Trophoblast cell (in vitro differentiated cells and primary cell): ENCODE measurements around the gene IFT52.

Source experiments
- DNase-seq, 2 donors: peaks; one replicate each; pipeline ENCODE4 v3.0.0-alpha.2; 2016
- H2AFZ ChIP-seq: 2 replicates; pipeline ENCODE4 v1.6.1; 2013; ENCODE audit warnings: low read length, moderate library complexity, mild to moderate bottlenecking; ENCODE audit not compliant: insufficient read depth, poor library complexity
- H2AK5ac ChIP-seq: 2 replicates; pipeline ENCODE4 v1.6.1; 2013; ENCODE audit warnings: mild to moderate bottlenecking, low read length
- H2BK120ac ChIP-seq: 2 replicates; pipeline ENCODE4 v1.6.1; 2013; ENCODE audit warnings: low read length, mild to moderate bottlenecking, moderate library complexity; ENCODE audit not compliant: insufficient read depth, poor library complexity
- H2BK12ac ChIP-seq: 2 replicates; pipeline ENCODE4 v1.6.1; 2013; ENCODE audit warnings: mild to moderate bottlenecking, low read length, moderate library complexity
- H2BK5ac ChIP-seq: 2 replicates; pipeline ENCODE4 v1.6.1; 2013; ENCODE audit warnings: low read length, low read depth, moderate library complexity, mild to moderate bottlenecking; ENCODE audit not compliant: poor library complexity
- H3K14ac ChIP-seq: 2 replicates; pipeline ENCODE4 v1.6.1; 2013; ENCODE audit warnings: mild to moderate bottlenecking, low read length
- H3K18ac ChIP-seq: 2 replicates; pipeline ENCODE4 v1.6.1; 2013; ENCODE audit warnings: mild to moderate bottlenecking, low read length
- H3K23ac ChIP-seq: 2 replicates; pipeline ENCODE4 v1.6.1; 2013; ENCODE audit warnings: low read length
- H3K27ac ChIP-seq: 2 replicates; pipeline ENCODE4 v1.5.1; 2013; ENCODE audit warnings: low read depth, mild to moderate bottlenecking, inconsistent platforms, low read length, moderate library complexity
- H3K27me3 ChIP-seq: 2 replicates; pipeline ENCODE4 v1.6.1; 2013; ENCODE audit warnings: inconsistent platforms, mild to moderate bottlenecking, low read length, moderate library complexity; ENCODE audit not compliant: insufficient read depth
- H3K36me3 ChIP-seq, 2 experiments: 1 replicate in 1 of 2; 2 replicates in 1 of 2; pipeline ENCODE4 v1.6.1; 2013; ENCODE audit warnings: low read length in 2 of 2, mild to moderate bottlenecking in 2 of 2, moderate library complexity in 1 of 2; ENCODE audit not compliant: insufficient read depth in 2 of 2, control insufficient read depth in 1 of 2
- H3K4ac ChIP-seq: 2 replicates; pipeline ENCODE4 v1.6.1; 2013; ENCODE audit warnings: low read depth, mild to moderate bottlenecking, low read length, moderate library complexity
- H3K4me1 ChIP-seq, 2 experiments: 1 replicate in 1 of 2; 2 replicates in 1 of 2; pipeline ENCODE4 v1.6.1; 2013; ENCODE audit warnings: low read length in 2 of 2, mild to moderate bottlenecking in 2 of 2, moderate library complexity in 1 of 2; ENCODE audit not compliant: insufficient read depth in 2 of 2, control insufficient read depth in 1 of 2
- H3K4me2 ChIP-seq: 2 replicates; pipeline ENCODE4 v1.6.1; 2013; ENCODE audit warnings: inconsistent platforms, mild to moderate bottlenecking, low read length, moderate library complexity
- H3K4me3 ChIP-seq: 2 replicates; pipeline ENCODE4 v1.5.1; 2013; ENCODE audit warnings: mild to moderate bottlenecking, low read depth, low read length, inconsistent platforms
- H3K79me1 ChIP-seq: one replicate; pipeline ENCODE4 v1.6.1; 2013; ENCODE audit warnings: low read length
- H3K79me2 ChIP-seq: 2 replicates; pipeline ENCODE4 v1.6.1; 2013; ENCODE audit warnings: low read length, mild to moderate bottlenecking; ENCODE audit not compliant: control insufficient read depth, insufficient read depth, poor library complexity
- H3K9ac ChIP-seq: 2 replicates; pipeline ENCODE4 v1.6.1; 2013; ENCODE audit warnings: mild to moderate bottlenecking, low read length
- H3K9me3 ChIP-seq: 2 replicates; pipeline ENCODE4 v1.6.1; 2013; ENCODE audit warnings: low read depth, mild to moderate bottlenecking, control low read depth, inconsistent platforms, low read length; ENCODE audit not compliant: insufficient read depth
- H4K12ac ChIP-seq: 2 replicates; pipeline ENCODE4 v1.6.1; 2013; ENCODE audit warnings: low read depth, mild to moderate bottlenecking, low read length, moderate library complexity
- H4K8ac ChIP-seq: 2 replicates; pipeline ENCODE4 v1.6.1; 2013; ENCODE audit warnings: low read depth, mild to moderate bottlenecking, low read length, moderate library complexity
- H4K91ac ChIP-seq: one replicate; pipeline ENCODE4 v1.6.1; 2013; ENCODE audit warnings: low read depth, mild to moderate bottlenecking, low read length, moderate library complexity
- whole genome bisulfite sequencing: extraction: QIAGEN DNeasy Blood & Tissue Kit; methylation state at CpG from one replicate; pipeline ENCODE4 v1.1.7; 2013; ENCODE audit warnings: missing lambda C conversion rate; ENCODE audit not compliant: insufficient read length, insufficient coverage; ENCODE audit errors: extremely low coverage; 5-methylcytosine and 5-hydroxymethylcytosine counted together

The IFT52 gene

DNA sequence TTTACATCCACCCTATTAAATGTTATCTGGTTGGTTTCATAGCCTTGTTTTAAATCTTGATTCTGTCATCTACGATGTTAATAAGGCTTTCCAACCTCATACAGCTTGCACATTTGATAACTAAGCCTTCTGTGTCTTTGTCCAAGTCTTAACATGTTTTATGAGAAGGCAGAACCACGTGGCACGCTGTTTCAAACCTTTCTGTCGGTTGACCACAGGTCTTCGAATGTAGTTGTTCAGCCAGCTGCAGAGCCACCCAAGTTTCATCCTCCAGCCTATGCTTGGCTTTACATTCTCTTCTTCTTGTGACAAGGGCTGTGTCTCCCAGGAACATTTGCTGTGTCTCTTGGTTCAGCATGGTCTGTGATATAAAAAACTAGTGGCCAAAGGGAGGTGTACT is 47.6 kb upstream of the IFT52 start:
- no peak overlapping the region for H2AFZ ChIP-seq
- peaks cover 0 to 1% of the 10 kb centered on the region in 2 experiments for H3K36me3 ChIP-seq
- no peak overlapping the region for H3K27ac ChIP-seq
- no peaks in the 10 kb centered on the region for H3K27me3 ChIP-seq
- no peak overlapping the region for H4K91ac ChIP-seq
- H3K9me3 ChIP-seq = peaks cover 9% of the 10 kb centered on the region
- no peak overlapping the region for H3K9ac ChIP-seq
- no peak overlapping the region for H3K23ac ChIP-seq
- H2BK120ac ChIP-seq = no peak overlapping the region
- no peak overlapping the region for H2AK5ac ChIP-seq
- no peak overlapping the region for H2BK12ac ChIP-seq
- H3K4me1 ChIP-seq = no peaks in the 10 kb centered on the region
- H4K8ac ChIP-seq = no peak overlapping the region
- H3K4me3 ChIP-seq = no peak overlapping the region
- no peak overlapping the region for H3K18ac ChIP-seq
- H2BK5ac ChIP-seq = no peak overlapping the region
- H4K12ac ChIP-seq = no peak overlapping the region
- WGBS = no CpG with 5 or more reads among the region's 5 CpGs
- H3K14ac ChIP-seq = no peak overlapping the region
- no peaks in the 10 kb centered on the region for H3K79me2 ChIP-seq
- H3K79me1 ChIP-seq = no peaks in the 10 kb centered on the region
- H3K4ac ChIP-seq = no peak overlapping the region
- H3K4me2 ChIP-seq = no peak overlapping the region
- DNase-seq = no peak

DNA sequence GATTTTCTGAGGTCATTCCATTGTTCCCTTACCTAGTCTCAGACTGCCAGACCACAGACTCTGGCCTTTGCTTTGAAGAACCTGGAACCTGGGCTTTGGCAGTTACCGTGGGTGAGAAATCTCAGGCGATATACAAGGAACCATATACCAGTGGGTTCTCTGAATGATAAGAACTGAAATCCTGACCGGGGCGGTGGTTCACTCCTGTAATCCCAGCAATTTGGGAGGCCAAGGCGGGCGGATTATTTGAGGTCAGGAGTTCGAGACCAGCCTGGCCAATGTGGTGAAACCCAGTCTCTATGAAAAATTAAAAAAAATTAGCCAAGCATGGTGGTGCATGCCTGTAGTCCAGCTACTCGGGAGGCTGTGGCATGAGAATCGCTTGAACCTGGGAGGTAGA is 46.2 kb upstream of the IFT52 start:
- Histone ChIP-seq H3K4me3 (no peak overlapping the region), H3K4me1 (no peaks in the 10 kb centered on the region), H4K8ac (no peak overlapping the region), H2BK12ac (no peak overlapping the region), H3K79me2 (no peaks in the 10 kb centered on the region), H3K27me3 (no peaks in the 10 kb centered on the region), H3K4me2 (no peak overlapping the region), H4K12ac (no peak overlapping the region), H3K18ac (no peak overlapping the region), H4K91ac (no peak overlapping the region), H2BK5ac (no peak overlapping the region), H3K14ac (no peak overlapping the region), H3K9me3 (peaks cover 7% of the 10 kb centered on the region), H3K9ac (no peak overlapping the region), H3K36me3 (peaks cover 0 to 3% of the 10 kb centered on the region in 2 experiments), H2AFZ (no peak overlapping the region), H3K4ac (no peak overlapping the region), H2AK5ac (no peak overlapping the region), H2BK120ac (no peak overlapping the region), H3K79me1 (no peaks in the 10 kb centered on the region), H3K27ac (no peak overlapping the region), H3K23ac (no peak overlapping the region)
- no CpG with 5 or more reads among the region's 9 CpGs for WGBS
- no peak for DNase-seq

DNA sequence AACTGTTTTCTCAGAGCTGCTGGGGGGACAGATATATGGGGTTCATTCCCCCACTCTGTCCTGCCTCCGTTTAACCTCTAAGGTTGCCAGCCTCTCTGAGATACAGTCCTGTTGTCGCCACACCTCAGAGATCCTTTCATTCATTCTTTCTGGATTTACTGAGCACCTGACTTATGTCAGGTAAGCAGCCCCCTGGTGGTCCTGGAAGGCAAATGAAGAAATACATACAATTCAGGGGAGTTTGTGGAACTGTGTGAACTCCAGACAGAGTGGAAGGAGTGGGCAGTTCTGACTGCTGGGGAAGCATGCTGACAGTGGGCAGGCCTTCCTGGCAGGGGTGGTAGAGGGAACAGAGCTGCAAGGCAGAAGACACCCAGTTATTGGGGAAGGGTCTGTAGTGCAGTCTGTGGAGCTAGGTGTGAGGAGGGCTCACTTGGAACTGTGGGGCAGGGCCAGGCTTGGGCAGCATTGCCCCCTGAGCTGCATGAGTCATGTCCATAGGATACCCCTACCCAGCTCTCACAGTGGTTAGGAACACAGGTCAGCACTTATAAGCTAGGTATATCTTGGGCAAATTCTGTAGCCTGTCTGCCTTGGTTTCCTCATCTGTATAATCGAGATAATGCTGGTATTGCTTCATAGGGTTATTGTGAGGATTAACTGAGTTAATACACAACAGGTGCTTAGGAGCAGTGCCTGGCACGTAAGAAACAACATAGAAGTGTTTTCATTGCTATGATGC is 44.7 kb upstream of the IFT52 start:
- DNase-seq = no peak
- Histone ChIP-seq H3K36me3 (peaks cover 0 to 3% of the 10 kb centered on the region in 2 experiments), H2AK5ac (no peak overlapping the region), H2BK120ac (no peak overlapping the region), H3K18ac (no peak overlapping the region), H3K79me1 (no peaks in the 10 kb centered on the region), H4K12ac (no peak overlapping the region), H3K27me3 (no peaks in the 10 kb centered on the region), H3K23ac (no peak overlapping the region), H2BK12ac (no peak overlapping the region), H3K4ac (no peak overlapping the region), H3K14ac (no peak overlapping the region), H3K4me1 (no peaks in the 10 kb centered on the region), H3K9me3 (peaks cover 7% of the 10 kb centered on the region), H2AFZ (no peak overlapping the region), H2BK5ac (no peak overlapping the region), H3K79me2 (no peaks in the 10 kb centered on the region), H3K27ac (no peak overlapping the region), H3K4me3 (no peak overlapping the region), H4K91ac (no peak overlapping the region), H3K9ac (no peak overlapping the region), H4K8ac (no peak overlapping the region), H3K4me2 (no peak overlapping the region)
- WGBS = no CpG with 5 or more reads among the region's 4 CpGs

DNA sequence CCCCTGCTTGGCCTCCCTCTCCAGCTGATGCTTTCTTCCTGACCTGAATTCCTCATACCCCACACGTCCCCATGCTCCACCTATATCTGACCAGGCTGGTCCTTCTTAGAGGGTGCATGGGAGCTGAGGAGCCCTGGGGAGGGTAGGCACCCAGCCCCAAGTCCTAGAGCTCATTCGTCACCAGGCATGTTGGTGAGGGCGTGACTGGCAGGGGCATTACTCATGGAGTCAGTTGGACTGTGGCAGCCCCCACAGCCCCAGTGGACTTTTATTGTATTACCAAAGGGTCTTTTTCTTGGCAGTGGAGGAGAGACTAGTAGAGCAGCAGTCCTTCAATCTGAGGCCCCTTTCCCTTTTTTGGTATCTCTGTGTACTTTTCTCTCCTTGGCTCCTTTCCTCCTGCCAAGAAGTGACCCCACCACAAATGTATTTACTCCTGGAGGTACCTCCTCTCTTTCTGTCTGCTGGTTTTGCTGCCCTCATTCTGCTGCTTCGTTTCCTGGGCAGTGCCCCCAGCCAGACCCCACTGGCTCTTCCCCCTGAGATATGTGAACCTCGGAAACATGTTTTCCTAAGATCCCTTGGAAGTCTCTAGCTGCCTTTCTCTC is 42.4 kb upstream of the IFT52 start:
- H3K79me2 ChIP-seq = no peaks in the 10 kb centered on the region
- no peak overlapping the region for H3K9ac ChIP-seq
- H4K91ac ChIP-seq = no peak overlapping the region
- H2BK120ac ChIP-seq = no peak overlapping the region
- H3K14ac ChIP-seq = no peak overlapping the region
- H3K27ac ChIP-seq = no peak overlapping the region
- no peak overlapping the region for H2BK12ac ChIP-seq
- whole genome bisulfite sequencing = no CpG with 5 or more reads among the region's 5 CpGs
- no peak overlapping the region for H3K18ac ChIP-seq
- no peaks in the 10 kb centered on the region for H3K27me3 ChIP-seq
- H3K4me1 ChIP-seq = no peaks in the 10 kb centered on the region
- H3K23ac ChIP-seq = no peak overlapping the region
- no peaks in the 10 kb centered on the region for H3K79me1 ChIP-seq
- no peak overlapping the region for H3K4me2 ChIP-seq
- H2AFZ ChIP-seq = no peak overlapping the region
- peaks cover 0 to 3% of the 10 kb centered on the region in 2 experiments for H3K36me3 ChIP-seq
- H3K9me3 ChIP-seq = peaks cover 7% of the 10 kb centered on the region
- no peak overlapping the region for H3K4ac ChIP-seq
- no peak overlapping the region for H4K8ac ChIP-seq
- no peak overlapping the region for H2AK5ac ChIP-seq
- no peak overlapping the region for H3K4me3 ChIP-seq
- no peak overlapping the region for H4K12ac ChIP-seq
- DNase-seq = no peak
- H2BK5ac ChIP-seq = no peak overlapping the region
